Measurements from ENCODE around the gene ARHGEF7. TPM values are rescaled to one million over a fixed set of nuclear protein-coding genes. Genes with fewer than 3 reads are reported as not detected.

The ARHGEF7 gene
- total RNA-seq, 4 donors from 2014 or later, result 79.2 to 173 (median 114) TPM

- no peak for TF ChIP-seq CTCF (IDR thresholded peaks at IDR 0.05; ENCODE audit: low read depth)
These were observed 201.1 kb downstream of the ARHGEF7 start for GRCh38 chr13:111316161-111316730.

GRCh38 chr13:111317042-111317550 is 202.0 kb downstream of the ARHGEF7 start:
- TF ChIP-seq CTCF (IDR thresholded peaks at IDR 0.05; ENCODE audit: low read depth), result no peak

- TF ChIP-seq CTCF (IDR thresholded peaks at IDR 0.05; ENCODE audit: low read depth), result no peak
These were observed 202.6 kb downstream of the ARHGEF7 start for GRCh38 chr13:111317571-111318345.

GRCh38 chr13:111318386-111318785 is 203.3 kb downstream of the ARHGEF7 start:
- TF ChIP-seq CTCF (IDR thresholded peaks at IDR 0.05; ENCODE audit: low read depth), result no peak

GRCh38 chr13:111319521-111319920 is 204.4 kb downstream of the ARHGEF7 start:
- TF ChIP-seq CTCF (IDR thresholded peaks at IDR 0.05; ENCODE audit: low read depth), result no peak

- no peak for TF ChIP-seq CTCF (IDR thresholded peaks at IDR 0.05; ENCODE audit: low read depth)
These were observed 205.1 kb downstream of the ARHGEF7 start, which contains the start of gene TEX29 for GRCh38 chr13:111319998-111320911. TSS of gene TEX29 (plus strand) at chr13:111320642. CDS start at chr13:111320891, 249 bp downstream.

All from subcutaneous adipose tissue (tissue), 4 donors.